DND-41 (cell line): ENCODE data around the gene DNASE1L3.

Source experiments
- ATAC-seq: fragments of 200-7000 bp; cut with Tn5 transposase; 3 replicates; pipeline ENCODE4 v1.9.1; 2021; ENCODE audit warnings: low read depth; ENCODE audit not compliant: insufficient read depth
- DNase-seq: peaks from one replicate; pipeline ENCODE4 v3.0.0-alpha.2; 2020
- H2AFZ ChIP-seq: 2 replicates; pipeline ENCODE4 v1.6.0; 2012; ENCODE audit warnings: low read depth, low read length
- H3K27ac ChIP-seq: 2 replicates; pipeline ENCODE4 v1.5.1; 2012; ENCODE audit warnings: low read length, inconsistent platforms
- H3K27me3 ChIP-seq: fragments of 200-600 bp; sonication (generic); 2 replicates; pipeline ENCODE4 v1.6.0; 2012; ENCODE audit warnings: low read length, mild to moderate bottlenecking, inconsistent platforms; ENCODE audit not compliant: insufficient read depth, poor library complexity
- H3K36me3 ChIP-seq: 2 replicates; pipeline ENCODE4 v1.5.1; 2012; ENCODE audit warnings: low read length, inconsistent platforms; ENCODE audit not compliant: insufficient read depth
- H3K4me1 ChIP-seq: 2 replicates; pipeline ENCODE4 v1.5.1; 2012; ENCODE audit warnings: mild to moderate bottlenecking, low read length; ENCODE audit not compliant: insufficient read depth
- H3K4me2 ChIP-seq: 2 replicates; pipeline ENCODE4 v1.6.0; 2012; ENCODE audit warnings: mild to moderate bottlenecking, moderate library complexity, low read length, inconsistent platforms; ENCODE audit not compliant: insufficient read depth
- H3K4me3 ChIP-seq, 2 experiments: fragments of 200-600 bp in 1 of 2; shearing (Covaris generic) in 1 of 2; 2 replicates each; pipeline ENCODE4 v1.5.1; 2012 to 2016; ENCODE audit warnings: inconsistent platforms in 2 of 2, low read length in 2 of 2, mild to moderate bottlenecking in 2 of 2, low read depth in 1 of 2, moderate library complexity in 1 of 2
- H3K79me2 ChIP-seq: 2 replicates; pipeline ENCODE4 v1.6.0; 2012; ENCODE audit warnings: low read length, inconsistent platforms; ENCODE audit not compliant: insufficient read depth
- H3K9ac ChIP-seq: 2 replicates; pipeline ENCODE4 v1.6.0; 2012; ENCODE audit warnings: low read depth, mild to moderate bottlenecking, inconsistent platforms, low read length, moderate library complexity
- H3K9me3 ChIP-seq: 2 replicates; pipeline ENCODE4 v1.5.1; 2012; ENCODE audit warnings: low read length, moderate library complexity, mild to moderate bottlenecking, inconsistent platforms; ENCODE audit not compliant: insufficient read depth, severe bottlenecking
- H4K20me1 ChIP-seq: 2 replicates; pipeline ENCODE4 v1.6.0; 2012; ENCODE audit warnings: low read length; ENCODE audit not compliant: insufficient read depth
- EZH2 ChIP-seq: IDR thresholded peaks from 3 replicates; pipeline ENCODE4 v1.6.1; 2012; ENCODE audit warnings: borderline replicate concordance, low read depth, mild to moderate bottlenecking, moderate library complexity, low read length, inconsistent platforms; ENCODE audit not compliant: severe bottlenecking
- TF ChIP-seq, protein P1 (sequence below): IDR thresholded peaks from 2 replicates; pipeline ENCODE4 v1.5.1; 2012; ENCODE audit warnings: borderline replicate concordance, low read length, moderate library complexity, mild to moderate bottlenecking; ENCODE audit not compliant: poor library complexity, severe bottlenecking; ENCODE audit errors: extremely low read depth

The DNASE1L3 gene

DNA sequence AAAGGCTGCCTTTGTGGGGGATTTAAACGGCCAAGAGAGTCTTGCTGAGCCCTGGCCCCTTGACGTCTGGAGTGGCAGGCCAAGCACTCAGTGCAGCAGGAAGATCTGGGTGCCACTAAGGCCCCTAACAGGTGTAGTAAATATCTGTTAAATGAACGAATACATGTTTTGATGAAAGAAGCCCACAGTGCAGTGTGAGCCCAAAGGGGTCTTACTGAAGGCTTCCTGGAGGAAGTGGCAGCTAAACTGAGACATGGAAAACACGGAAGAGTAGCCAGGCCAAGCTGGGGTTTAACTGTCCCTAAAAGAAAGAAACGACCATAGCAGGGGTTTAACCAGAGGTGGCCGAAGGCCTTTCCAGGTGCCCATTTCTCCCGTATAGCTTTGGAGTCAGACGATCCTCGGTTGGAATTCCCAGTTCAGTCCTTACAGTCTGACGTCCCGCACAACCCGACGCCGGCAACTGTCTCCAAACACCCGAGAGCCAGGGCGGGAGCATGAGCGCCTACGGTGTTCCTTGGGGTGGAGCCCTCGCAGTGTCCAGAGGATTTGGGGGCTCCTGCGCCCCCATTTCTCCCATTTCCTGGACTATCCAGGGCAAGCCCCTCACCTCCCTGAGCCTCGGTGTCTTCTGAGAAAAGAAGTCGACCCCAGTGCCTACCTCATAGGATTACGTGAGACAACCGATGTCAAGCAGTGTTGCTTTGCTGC lies 25.9 kb upstream of the DNASE1L3 start:
- Histone ChIP-seq H3K27ac (peak overlapping the region; percentile 11; the same call in 1 of the 2 replicates), H3K4me2 (peak overlapping the region; percentile 91), H3K27me3 (peaks cover 30% of the 10 kb centered on the region), H3K79me2 (no peaks in the 10 kb centered on the region), H3K36me3 (no peaks in the 10 kb centered on the region), H3K4me1 (peaks cover 19% of the 10 kb centered on the region), H4K20me1 (peaks cover 7% of the 10 kb centered on the region; the same call in 1 of the 2 replicates), H2AFZ (peak overlapping the region; percentile 85), H3K9me3 (no peaks in the 10 kb centered on the region), H3K4me3 (peak overlapping the region; percentile 18 to 86; a peak in 3 of 4 replicates), H3K9ac (peak overlapping the region; percentile 64)
- ATAC-seq: no peak
- no peak for DNase-seq
- TF ChIP-seq, protein P1, sequence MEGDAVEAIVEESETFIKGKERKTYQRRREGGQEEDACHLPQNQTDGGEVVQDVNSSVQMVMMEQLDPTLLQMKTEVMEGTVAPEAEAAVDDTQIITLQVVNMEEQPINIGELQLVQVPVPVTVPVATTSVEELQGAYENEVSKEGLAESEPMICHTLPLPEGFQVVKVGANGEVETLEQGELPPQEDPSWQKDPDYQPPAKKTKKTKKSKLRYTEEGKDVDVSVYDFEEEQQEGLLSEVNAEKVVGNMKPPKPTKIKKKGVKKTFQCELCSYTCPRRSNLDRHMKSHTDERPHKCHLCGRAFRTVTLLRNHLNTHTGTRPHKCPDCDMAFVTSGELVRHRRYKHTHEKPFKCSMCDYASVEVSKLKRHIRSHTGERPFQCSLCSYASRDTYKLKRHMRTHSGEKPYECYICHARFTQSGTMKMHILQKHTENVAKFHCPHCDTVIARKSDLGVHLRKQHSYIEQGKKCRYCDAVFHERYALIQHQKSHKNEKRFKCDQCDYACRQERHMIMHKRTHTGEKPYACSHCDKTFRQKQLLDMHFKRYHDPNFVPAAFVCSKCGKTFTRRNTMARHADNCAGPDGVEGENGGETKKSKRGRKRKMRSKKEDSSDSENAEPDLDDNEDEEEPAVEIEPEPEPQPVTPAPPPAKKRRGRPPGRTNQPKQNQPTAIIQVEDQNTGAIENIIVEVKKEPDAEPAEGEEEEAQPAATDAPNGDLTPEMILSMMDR: no peak
- TF ChIP-seq EZH2: no peak

DNA sequence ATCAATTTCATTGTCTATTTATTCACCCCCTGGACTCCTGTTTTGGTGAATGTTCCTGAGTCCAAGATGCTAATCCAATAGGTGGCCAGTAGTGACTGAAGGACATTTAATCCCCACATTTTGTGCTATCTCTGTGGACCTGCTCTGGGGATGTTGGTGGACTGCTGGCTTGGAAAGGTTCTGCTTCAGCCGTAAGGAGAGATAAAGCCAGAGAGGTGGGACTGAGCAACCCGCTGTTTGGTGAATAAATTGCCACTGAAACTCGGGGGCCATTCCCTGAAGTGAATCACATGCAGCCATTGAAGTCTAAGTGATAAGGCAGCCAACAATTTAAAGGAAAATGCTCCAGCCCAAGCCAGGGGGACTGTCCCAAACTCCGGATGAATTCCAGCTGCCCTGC lies 25.2 kb upstream of the DNASE1L3 start:
- Histone ChIP-seq H3K4me2 (no peak overlapping the region), H3K27ac (no peak overlapping the region), H3K9me3 (no peaks in the 10 kb centered on the region), H3K36me3 (no peaks in the 10 kb centered on the region), H4K20me1 (peaks cover 4% of the 10 kb centered on the region; the same call in 1 of the 2 replicates), H3K9ac (no peak overlapping the region), H3K79me2 (no peaks in the 10 kb centered on the region), H3K4me1 (peaks cover 19% of the 10 kb centered on the region), H2AFZ (no peak overlapping the region), H3K27me3 (peaks cover 35% of the 10 kb centered on the region), H3K4me3 (no peak overlapping the region)
- TF ChIP-seq, protein P1: no peak
- TF ChIP-seq EZH2: no peak
- DNase-seq (no peak), ATAC-seq (no peak)

DNA sequence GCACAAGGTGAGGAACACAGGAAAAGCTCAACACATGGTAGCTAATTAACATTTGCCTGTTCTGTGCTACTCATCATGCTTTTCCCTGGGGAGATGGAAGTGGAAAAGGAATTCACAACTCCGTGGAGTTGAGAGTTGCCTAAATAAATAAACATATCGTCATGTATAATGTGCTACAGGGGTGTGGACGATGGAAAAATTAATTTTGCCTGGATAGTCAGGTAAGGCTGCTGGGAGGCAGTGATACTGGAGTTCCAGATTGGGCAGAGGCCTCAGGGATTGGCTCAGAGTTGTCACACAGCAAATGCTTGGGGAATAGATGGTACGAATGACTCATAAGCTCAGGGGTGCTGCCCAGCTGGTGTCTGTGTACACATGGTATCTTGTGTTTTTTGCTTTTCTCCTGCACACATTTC lies 23.8 kb upstream of the DNASE1L3 start:
- no peaks in the 10 kb centered on the region for H3K9me3 ChIP-seq
- peaks cover 37% of the 10 kb centered on the region for H3K27me3 ChIP-seq
- H3K9ac ChIP-seq: no peak overlapping the region
- no peak for ATAC-seq
- no peak overlapping the region for H3K4me3 ChIP-seq
- no peaks in the 10 kb centered on the region for H3K36me3 ChIP-seq
- no peaks in the 10 kb centered on the region for H3K79me2 ChIP-seq
- TF ChIP-seq, protein P1: no peak
- TF ChIP-seq EZH2: no peak
- H2AFZ ChIP-seq: no peak overlapping the region
- H3K4me2 ChIP-seq: no peak overlapping the region
- no peak for DNase-seq
- peaks cover 19% of the 10 kb centered on the region for H3K4me1 ChIP-seq
- H4K20me1 ChIP-seq: peaks cover 4% of the 10 kb centered on the region; the same call in 1 of the 2 replicates
- H3K27ac ChIP-seq: no peak overlapping the region
